AML-193 (cell line): ENCODE data around the gene LIME1.

Experiments used
- DNase-seq, 2 experiments: peaks; one replicate each; lab custom pipeline; 2025; lab: John Stamatoyannopoulos, UW

The LIME1 gene

GRCh38 chr20:63739130-63740069, 2.9 kb downstream of the LIME1 start, which contains the start of gene SLC2A4RG:
TSS of gene SLC2A4RG (plus strand) at chr20:63739776. CDS start at chr20:63739913, 137 bp downstream.
- peak; percentile 38 to 49 for DNase-seq

- no peak for DNase-seq
Observed at GRCh38 chr20:63740070-63740626, 3.7 kb downstream of the LIME1 start.

- peak; percentile 70 to 75 for DNase-seq
Observed at GRCh38 chr20:63740627-63741353, 4.3 kb downstream of the LIME1 start.

- DNase-seq, result no peak
Observed at GRCh38 chr20:63741354-63741675, 4.9 kb downstream of the LIME1 start.

- no peak for DNase-seq
Observed at GRCh38 chr20:63741676-63742380, 5.4 kb downstream of the LIME1 start.

GRCh38 chr20:63742381-63743024, 6.0 kb downstream of the LIME1 start:
- DNase-seq, result no peak

GRCh38 chr20:63743210-63743970, 6.9 kb downstream of the LIME1 start:
- DNase-seq, result no peak

- DNase-seq, result no peak
Observed at GRCh38 chr20:63744158-63744557, 7.7 kb downstream of the LIME1 start.

- no peak for DNase-seq
Observed at GRCh38 chr20:63744574-63745423, 8.3 kb downstream of the LIME1 start.

GRCh38 chr20:63745424-63745805, 9.0 kb downstream of the LIME1 start:
- DNase-seq, result no peak

- DNase-seq, result no peak
Observed at GRCh38 chr20:63745961-63746731, 9.7 kb downstream of the LIME1 start.

GRCh38 chr20:63746751-63747315, 10.4 kb downstream of the LIME1 start:
- no peak for DNase-seq

GRCh38 chr20:63747622-63748069, 11.2 kb downstream of the LIME1 start:
- DNase-seq, result no peak

- DNase-seq, result no peak
Observed at GRCh38 chr20:63748070-63748933, 11.8 kb downstream of the LIME1 start.

- no peak for DNase-seq
Observed at GRCh38 chr20:63748934-63749270, 12.4 kb downstream of the LIME1 start.

GRCh38 chr20:63749597-63750508, 13.4 kb downstream of the LIME1 start:
- DNase-seq, result no peak
